ENCODE results near the gene SMARCB1. TPM values are rescaled to one million over a fixed set of nuclear protein-coding genes. Genes with fewer than 3 reads are reported as not detected.

SMARCB1 gene
- total RNA-seq, 1 experiment from 2014 or later = 85.9 TPM

DNA sequence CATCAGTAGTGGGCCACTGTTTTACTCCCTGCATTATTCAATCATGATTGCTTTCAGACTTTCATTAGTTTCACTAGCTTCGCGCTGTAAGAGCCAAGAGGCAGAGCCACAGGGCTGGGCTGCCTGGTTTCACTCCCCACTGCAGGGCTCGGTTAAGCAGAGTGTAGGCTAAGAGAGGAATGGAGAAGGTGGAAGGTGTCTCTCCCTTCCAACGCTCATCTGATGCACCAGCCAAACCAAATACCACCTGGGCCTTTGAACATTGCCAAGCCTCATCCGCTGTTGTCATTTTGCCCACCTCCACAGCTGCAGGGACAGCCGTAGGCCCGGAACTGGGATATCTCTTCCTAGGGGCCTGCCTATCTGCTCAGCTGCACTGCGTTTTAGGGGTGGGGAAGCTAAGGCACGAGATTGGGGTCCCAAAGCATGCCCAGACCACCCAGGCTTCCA, 480 bp upstream of the SMARCB1 start:
- CTCF ChIA-PET = no interaction called here
- intact Hi-C loops (cut with micrococcal nuclease) = no loop called here
- H3K36me3 ChIP-seq (ENCODE audit: low read depth, low read length) = no peaks in the 10 kb centered on the region
- H2AFZ ChIP-seq (ENCODE audit: low read length) = peak overlapping the region; percentile 71
- H3K9ac ChIP-seq (ENCODE audit: low read length) = peak overlapping the region; percentile 100
- TF ChIP-seq EZH2 (IDR thresholded peaks at IDR 0.05; ENCODE audit: low read length, unreplicated experiment) = no peak
- no peak for TF ChIP-seq EZH2phosphoT487 (IDR thresholded peaks at IDR 0.05; ENCODE audit: borderline replicate concordance, low read length)
- TF ChIP-seq, protein P1, sequence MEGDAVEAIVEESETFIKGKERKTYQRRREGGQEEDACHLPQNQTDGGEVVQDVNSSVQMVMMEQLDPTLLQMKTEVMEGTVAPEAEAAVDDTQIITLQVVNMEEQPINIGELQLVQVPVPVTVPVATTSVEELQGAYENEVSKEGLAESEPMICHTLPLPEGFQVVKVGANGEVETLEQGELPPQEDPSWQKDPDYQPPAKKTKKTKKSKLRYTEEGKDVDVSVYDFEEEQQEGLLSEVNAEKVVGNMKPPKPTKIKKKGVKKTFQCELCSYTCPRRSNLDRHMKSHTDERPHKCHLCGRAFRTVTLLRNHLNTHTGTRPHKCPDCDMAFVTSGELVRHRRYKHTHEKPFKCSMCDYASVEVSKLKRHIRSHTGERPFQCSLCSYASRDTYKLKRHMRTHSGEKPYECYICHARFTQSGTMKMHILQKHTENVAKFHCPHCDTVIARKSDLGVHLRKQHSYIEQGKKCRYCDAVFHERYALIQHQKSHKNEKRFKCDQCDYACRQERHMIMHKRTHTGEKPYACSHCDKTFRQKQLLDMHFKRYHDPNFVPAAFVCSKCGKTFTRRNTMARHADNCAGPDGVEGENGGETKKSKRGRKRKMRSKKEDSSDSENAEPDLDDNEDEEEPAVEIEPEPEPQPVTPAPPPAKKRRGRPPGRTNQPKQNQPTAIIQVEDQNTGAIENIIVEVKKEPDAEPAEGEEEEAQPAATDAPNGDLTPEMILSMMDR (conservative IDR thresholded peaks at IDR 0.05; ENCODE audit: low read depth, low read length) = no peak
- no peak for DNase-seq
- no peaks in the 10 kb centered on the region for H3K27me3 ChIP-seq (ENCODE audit: low read length)
- H3K79me2 ChIP-seq (ENCODE audit: low read length) = peaks cover 39% of the 10 kb centered on the region
- TSS peak; percentile 97 for BruUV-seq (replicated peaks)
- H4K20me1 ChIP-seq (ENCODE audit: low read length) = peaks cover 24% of the 10 kb centered on the region
- H3K27ac ChIP-seq (ENCODE audit: low read length) = peak overlapping the region; percentile 96; the same call in 1 of the 2 replicates
- H3K4me1 ChIP-seq (ENCODE audit: insufficient read depth, low read length) = peaks cover 21% of the 10 kb centered on the region; the same call in 1 of the 2 replicates
- H3F3A ChIP-seq (ENCODE audit: low read length, unreplicated experiment) = no peaks in the 10 kb centered on the region
- H3K9me2 ChIP-seq (replicated peaks; ENCODE audit: low read length) = no peaks in the 10 kb centered on the region
- peak overlapping the region; percentile 88 for H3K4me2 ChIP-seq (ENCODE audit: low read length)
- H3K9me3 ChIP-seq (ENCODE audit: low read length) = no peaks in the 10 kb centered on the region
- POLR2A ChIA-PET (ENCODE audit: unreplicated experiment) = no interaction called here
- peak overlapping the region; percentile 95 for H3K4me3 ChIP-seq (ENCODE audit: low read length)
- no peak for ATAC-seq

DNA sequence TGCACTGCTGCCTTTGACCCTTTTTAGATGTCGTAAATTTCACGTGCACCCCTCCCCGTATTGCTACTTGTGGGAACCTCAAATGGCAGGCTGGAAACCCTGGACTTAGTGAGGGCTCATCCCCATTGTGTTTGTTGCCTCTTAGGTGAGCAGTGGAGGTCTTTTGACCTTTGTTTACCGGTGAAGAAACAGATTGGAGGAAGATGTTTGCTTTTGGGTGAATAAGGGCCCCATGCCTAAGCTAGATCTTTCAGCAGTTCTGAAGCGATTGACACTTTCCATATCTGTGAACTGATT, 782 bp downstream of the SMARCB1 start:
- H3K9me2 ChIP-seq (replicated peaks; ENCODE audit: low read length) = no peaks in the 10 kb centered on the region
- ChIA-PET CTCF (interaction anchor here (1.0 kb wide), 1 partner anchor 62 kb away, joined by 6 read pairs; no protein-coding TSS in a partner anchor), POLR2A (ENCODE audit: unreplicated experiment) (no interaction called here)
- intact Hi-C loops (cut with micrococcal nuclease) = no loop called here
- peaks cover 14% of the 10 kb centered on the region; the same call in 1 of the 2 replicates for H3K4me1 ChIP-seq (ENCODE audit: insufficient read depth, low read length)
- DNase-seq (no peak), ATAC-seq (peak; percentile 14; the same call in 1 of the 2 replicates)
- no peak overlapping the region for H2AFZ ChIP-seq (ENCODE audit: low read length)
- TSS peak; percentile 56 for BruUV-seq (replicated peaks)
- H3K9ac ChIP-seq (ENCODE audit: low read length) = peak overlapping the region; percentile 100
- H3K9me3 ChIP-seq (ENCODE audit: low read length) = no peaks in the 10 kb centered on the region
- TF ChIP-seq, protein P1 (conservative IDR thresholded peaks at IDR 0.05; ENCODE audit: low read depth, low read length) = no peak
- no peak for TF ChIP-seq EZH2phosphoT487 (IDR thresholded peaks at IDR 0.05; ENCODE audit: borderline replicate concordance, low read length)
- TF ChIP-seq EZH2 (IDR thresholded peaks at IDR 0.05; ENCODE audit: low read length, unreplicated experiment) = no peak
- peaks cover 28% of the 10 kb centered on the region for H4K20me1 ChIP-seq (ENCODE audit: low read length)
- H3K27ac ChIP-seq (ENCODE audit: low read length) = no peak overlapping the region
- peaks cover 49% of the 10 kb centered on the region for H3K79me2 ChIP-seq (ENCODE audit: low read length)
- H3F3A ChIP-seq (ENCODE audit: low read length, unreplicated experiment) = no peaks in the 10 kb centered on the region
- H3K36me3 ChIP-seq (ENCODE audit: low read depth, low read length) = no peaks in the 10 kb centered on the region
- H3K4me2 ChIP-seq (ENCODE audit: low read length) = peak overlapping the region; percentile 88
- H3K4me3 ChIP-seq (ENCODE audit: low read length) = peak overlapping the region; percentile 95
- H3K27me3 ChIP-seq (ENCODE audit: low read length) = no peaks in the 10 kb centered on the region

DNA sequence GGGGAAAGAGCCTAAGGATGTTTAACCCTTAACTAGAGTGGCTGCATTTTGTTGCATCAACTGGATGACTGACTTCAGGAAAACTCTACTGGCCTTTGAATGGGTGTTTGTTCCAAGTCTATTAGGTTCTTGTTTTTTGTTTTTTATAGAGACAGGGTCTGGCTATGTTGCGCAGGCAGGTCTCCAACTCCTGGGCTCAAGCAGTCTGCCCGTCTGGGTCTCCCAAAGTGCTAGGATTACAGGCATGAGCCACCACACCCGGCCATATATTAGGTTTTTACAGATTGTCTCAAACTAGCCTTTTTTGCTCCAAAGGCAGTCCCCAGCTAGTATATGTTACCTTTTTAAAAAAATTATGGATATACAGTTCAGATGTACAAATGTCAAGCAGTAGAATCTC, 1.1 kb downstream of the SMARCB1 start:
- no peak for ATAC-seq
- TF ChIP-seq EZH2phosphoT487 (IDR thresholded peaks at IDR 0.05; ENCODE audit: borderline replicate concordance, low read length) (no peak), EZH2 (IDR thresholded peaks at IDR 0.05; ENCODE audit: low read length, unreplicated experiment) (no peak)
- TF ChIP-seq, protein P1 (conservative IDR thresholded peaks at IDR 0.05; ENCODE audit: low read depth, low read length) = no peak
- DNase-seq = no peak
- H3K27ac ChIP-seq (ENCODE audit: low read length) = no peak overlapping the region
- BruUV-seq (replicated peaks) = no TSS peak
- no peaks in the 10 kb centered on the region for H3F3A ChIP-seq (ENCODE audit: low read length, unreplicated experiment)
- H3K9ac ChIP-seq (ENCODE audit: low read length) = peak overlapping the region; percentile 100
- intact Hi-C loops (cut with micrococcal nuclease) = no loop called here
- H3K4me3 ChIP-seq (ENCODE audit: low read length) = peak overlapping the region; percentile 95
- H3K9me2 ChIP-seq (replicated peaks; ENCODE audit: low read length) = no peaks in the 10 kb centered on the region
- no peaks in the 10 kb centered on the region for H3K27me3 ChIP-seq (ENCODE audit: low read length)
- H3K79me2 ChIP-seq (ENCODE audit: low read length) = peaks cover 49% of the 10 kb centered on the region
- peak overlapping the region; percentile 88 for H3K4me2 ChIP-seq (ENCODE audit: low read length)
- ChIA-PET CTCF (no interaction called here), POLR2A (ENCODE audit: unreplicated experiment) (no interaction called here)
- H3K36me3 ChIP-seq (ENCODE audit: low read depth, low read length) = no peaks in the 10 kb centered on the region
- H4K20me1 ChIP-seq (ENCODE audit: low read length) = peaks cover 28% of the 10 kb centered on the region
- H3K4me1 ChIP-seq (ENCODE audit: insufficient read depth, low read length) = peaks cover 14% of the 10 kb centered on the region; the same call in 1 of the 2 replicates
- no peak overlapping the region for H2AFZ ChIP-seq (ENCODE audit: low read length)
- H3K9me3 ChIP-seq (ENCODE audit: low read length) = no peaks in the 10 kb centered on the region

Measured in PC-3 (cell line).